Smooth muscle cell of bladder (primary cell): ENCODE results near the gene MUC12. TPM values are rescaled to one million over a fixed set of nuclear protein-coding genes. Genes with fewer than 3 reads are reported as not detected.

Source experiments
- total RNA-seq: library from RNA; depleted of rRNA; stranded (reverse); fragments of >200 nt; gene quantifications from 2 replicates; pipeline ENCODE4 v1.2.3, GENCODE V29; 2014

The MUC12 gene, protein sequence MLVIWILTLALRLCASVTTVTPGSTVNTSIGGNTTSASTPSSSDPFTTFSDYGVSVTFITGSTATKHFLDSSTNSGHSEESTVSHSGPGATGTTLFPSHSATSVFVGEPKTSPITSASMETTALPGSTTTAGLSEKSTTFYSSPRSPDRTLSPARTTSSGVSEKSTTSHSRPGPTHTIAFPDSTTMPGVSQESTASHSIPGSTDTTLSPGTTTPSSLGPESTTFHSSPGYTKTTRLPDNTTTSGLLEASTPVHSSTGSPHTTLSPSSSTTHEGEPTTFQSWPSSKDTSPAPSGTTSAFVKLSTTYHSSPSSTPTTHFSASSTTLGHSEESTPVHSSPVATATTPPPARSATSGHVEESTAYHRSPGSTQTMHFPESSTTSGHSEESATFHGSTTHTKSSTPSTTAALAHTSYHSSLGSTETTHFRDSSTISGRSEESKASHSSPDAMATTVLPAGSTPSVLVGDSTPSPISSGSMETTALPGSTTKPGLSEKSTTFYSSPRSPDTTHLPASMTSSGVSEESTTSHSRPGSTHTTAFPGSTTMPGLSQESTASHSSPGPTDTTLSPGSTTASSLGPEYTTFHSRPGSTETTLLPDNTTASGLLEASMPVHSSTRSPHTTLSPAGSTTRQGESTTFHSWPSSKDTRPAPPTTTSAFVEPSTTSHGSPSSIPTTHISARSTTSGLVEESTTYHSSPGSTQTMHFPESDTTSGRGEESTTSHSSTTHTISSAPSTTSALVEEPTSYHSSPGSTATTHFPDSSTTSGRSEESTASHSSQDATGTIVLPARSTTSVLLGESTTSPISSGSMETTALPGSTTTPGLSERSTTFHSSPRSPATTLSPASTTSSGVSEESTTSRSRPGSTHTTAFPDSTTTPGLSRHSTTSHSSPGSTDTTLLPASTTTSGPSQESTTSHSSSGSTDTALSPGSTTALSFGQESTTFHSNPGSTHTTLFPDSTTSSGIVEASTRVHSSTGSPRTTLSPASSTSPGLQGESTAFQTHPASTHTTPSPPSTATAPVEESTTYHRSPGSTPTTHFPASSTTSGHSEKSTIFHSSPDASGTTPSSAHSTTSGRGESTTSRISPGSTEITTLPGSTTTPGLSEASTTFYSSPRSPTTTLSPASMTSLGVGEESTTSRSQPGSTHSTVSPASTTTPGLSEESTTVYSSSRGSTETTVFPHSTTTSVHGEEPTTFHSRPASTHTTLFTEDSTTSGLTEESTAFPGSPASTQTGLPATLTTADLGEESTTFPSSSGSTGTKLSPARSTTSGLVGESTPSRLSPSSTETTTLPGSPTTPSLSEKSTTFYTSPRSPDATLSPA (N-terminal part only)
- total RNA-seq = 0.57 and 0.92 TPM in 2 replicates

DNA sequence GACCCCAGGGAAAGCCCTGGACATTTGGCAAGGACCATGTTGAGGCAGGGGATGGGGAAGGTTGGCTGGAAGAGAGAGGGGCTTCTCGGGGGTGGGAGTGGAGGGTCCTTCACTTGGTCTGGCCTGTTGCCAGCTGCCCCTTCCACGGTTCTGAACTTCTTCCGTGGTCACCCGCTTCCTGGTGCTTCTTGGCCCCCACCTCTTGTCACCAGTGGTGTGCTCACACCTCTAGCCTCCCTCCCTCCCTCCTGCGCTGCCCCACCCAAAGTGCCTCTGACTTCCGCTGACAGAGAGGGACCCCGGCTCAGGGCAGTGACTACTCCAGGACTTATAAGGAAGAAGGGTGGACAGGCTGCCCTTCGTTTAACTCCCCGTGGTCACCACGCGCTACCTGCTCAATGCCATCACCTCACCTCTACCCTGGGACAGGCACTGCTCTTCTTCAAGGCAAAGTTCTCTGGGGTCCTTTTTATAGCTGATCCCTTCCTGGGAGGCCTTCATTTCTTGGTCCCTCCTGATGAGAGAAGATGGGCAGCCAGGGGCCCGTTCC is at the start of gene MUC12:
MUC12 (plus strand) TSS at position 500 of the 550 bp plus-strand sequence. CDS start 58 bp downstream, outside the sequence.

DNA sequence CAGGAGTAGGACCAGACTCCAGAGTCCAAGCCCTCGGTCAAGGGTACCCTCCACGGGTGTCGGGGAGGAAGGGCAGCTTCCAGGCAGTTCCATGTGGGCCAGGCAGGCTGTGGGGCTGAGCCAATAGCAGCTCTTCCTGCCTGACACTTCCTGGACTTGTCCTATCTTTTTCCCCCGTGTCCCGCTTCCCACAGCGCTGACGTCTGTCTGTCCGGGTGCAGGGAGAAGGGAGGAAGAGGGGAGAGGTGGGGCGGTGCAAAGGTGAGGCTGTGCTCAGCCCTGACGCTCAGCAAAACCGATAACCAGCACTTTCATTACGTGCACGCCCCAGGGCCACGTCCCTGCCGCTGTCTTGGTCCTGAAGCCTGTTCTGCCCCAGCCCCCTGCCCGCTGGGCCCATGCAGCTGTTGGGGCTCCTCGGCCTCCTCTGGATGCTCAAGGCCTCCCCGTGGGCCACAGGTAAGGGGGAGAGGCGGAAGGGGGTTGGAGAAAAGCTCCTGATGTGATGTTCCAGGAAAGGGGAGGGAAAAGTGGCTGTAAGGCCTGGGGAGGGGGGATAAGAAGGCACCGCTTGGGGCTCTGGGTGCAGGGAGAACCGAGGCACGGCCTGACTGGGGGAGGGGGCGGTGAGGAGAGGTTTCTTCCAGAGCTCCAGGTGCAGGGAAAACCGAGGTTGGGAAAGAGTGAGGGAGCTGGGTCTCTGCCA is 20.0 kb upstream of the MUC12 start, which contains the start of gene MUC3A:
MUC3A (plus strand) TSS at position 308 of the 706 bp plus-strand sequence; CDS start at position 399, 91 bp downstream.

Other genes starting within 250 kb of the MUC12 start
- not detected in 2 replicates for gene EPO, start 249.1 kb upstream of the MUC12 start, total RNA-seq
- not detected in 2 replicates for gene ZAN, start 236.0 kb upstream of the MUC12 start, total RNA-seq
- gene EPHB4, start 142.0 kb upstream of the MUC12 start, total RNA-seq = 38.6 and 45.7 TPM in 2 replicates
- gene SLC12A9, start 116.9 kb upstream of the MUC12 start, total RNA-seq = 14.1 and 16.8 TPM in 2 replicates
- 64.0 and 71.9 TPM in 2 replicates for gene TRIP6, start 102.2 kb upstream of the MUC12 start, total RNA-seq
- 29.3 and 36.5 TPM in 2 replicates for gene SRRT, start 94.5 kb upstream of the MUC12 start, total RNA-seq
- 4.1 and 6.7 TPM in 2 replicates for gene UFSP1, start 79.8 kb upstream of the MUC12 start, total RNA-seq
- gene ACHE, start 73.7 kb upstream of the MUC12 start, total RNA-seq = not detected in 2 replicates
- not detected in 2 replicates for gene MUC3A, start 20.0 kb upstream of the MUC12 start, total RNA-seq
- under 0.01 TPM in 1 of 2 replicates, not detected in the other for gene MUC17, start 50.5 kb downstream of the MUC12 start, total RNA-seq
- gene TRIM56, start 115.9 kb downstream of the MUC12 start, total RNA-seq = 21.6 and 22.3 TPM in 2 replicates
- gene SERPINE1, start 157.5 kb downstream of the MUC12 start, total RNA-seq = 233 and 240 TPM in 2 replicates
- gene AP1S1, start 184.9 kb downstream of the MUC12 start, total RNA-seq = 167 and 187 TPM in 2 replicates
- gene VGF, start 196.0 kb downstream of the MUC12 start, total RNA-seq = 0.14 and 0.18 TPM in 2 replicates
- not detected in 2 replicates for gene NAT16, start 210.7 kb downstream of the MUC12 start, total RNA-seq
- not detected in 2 replicates for gene MOGAT3, start 231.5 kb downstream of the MUC12 start, total RNA-seq
- gene PLOD3, start 248.0 kb downstream of the MUC12 start, total RNA-seq = 64.4 and 114 TPM in 2 replicates
- gene ZNHIT1, start 248.6 kb downstream of the MUC12 start, total RNA-seq = 108 and 109 TPM in 2 replicates